ENCODE measurements around the gene CD14.

- TF ChIP-seq CTCF (IDR thresholded peaks at IDR 0.05) (no peak), POLR2A (IDR thresholded peaks at IDR 0.05) (no peak)
These were observed 25.9 kb upstream of the CD14 start for GRCh38 chr5:140658870-140659269.
